ENCODE data around the gene RNASE4. TPM values are rescaled to one million over a fixed set of nuclear protein-coding genes. Genes with fewer than 3 reads are reported as not detected.
A peak's percentile ranks its signal among the peaks of the same experiment; 100 is the strongest.

The RNASE4 gene
- total RNA-seq, 1 donor from 2014 or later = 1.7 TPM

GRCh38 chr14:20690848-20691640, 6.7 kb downstream of the RNASE4 start:
- no peak for DNase-seq
- no peak overlapping the region for H3K4me3 Mint-ChIP-seq (ENCODE audit: unreplicated experiment)
- peak; percentile 74 for TF ChIP-seq CTCF (IDR thresholded peaks at IDR 0.05; ENCODE audit: partially characterized antibody, unreplicated experiment)

GRCh38 chr14:20692116-20692751, 7.9 kb downstream of the RNASE4 start:
- DNase-seq = no peak
- Mint-ChIP-seq H3K9me3 (ENCODE audit: unreplicated experiment) (no peaks in the 10 kb centered on the region), H3K4me1 (ENCODE audit: low read depth, unreplicated experiment) (no peaks in the 10 kb centered on the region), H3K4me3 (ENCODE audit: unreplicated experiment) (no peak overlapping the region), H3K27ac (ENCODE audit: unreplicated experiment) (no peak overlapping the region), H3K27me3 (ENCODE audit: unreplicated experiment) (no peaks in the 10 kb centered on the region), H3K36me3 (ENCODE audit: unreplicated experiment) (no peaks in the 10 kb centered on the region)
- TF ChIP-seq CTCF (IDR thresholded peaks at IDR 0.05; ENCODE audit: partially characterized antibody, unreplicated experiment) = no peak

More at GRCh38 chr14:20690848-20691640, 6.7 kb downstream of the RNASE4 start:
- no peaks in the 10 kb centered on the region for H3K9me3 Mint-ChIP-seq (ENCODE audit: unreplicated experiment)
- no peaks in the 10 kb centered on the region for H3K4me1 Mint-ChIP-seq (ENCODE audit: low read depth, unreplicated experiment)
- H3K27ac Mint-ChIP-seq (ENCODE audit: unreplicated experiment) = no peak overlapping the region
- no peaks in the 10 kb centered on the region for H3K27me3 Mint-ChIP-seq (ENCODE audit: unreplicated experiment)
- no peaks in the 10 kb centered on the region for H3K36me3 Mint-ChIP-seq (ENCODE audit: unreplicated experiment)

GRCh38 chr14:20696764-20697163, 12.4 kb downstream of the RNASE4 start:
- Mint-ChIP-seq H3K4me1 (ENCODE audit: low read depth, unreplicated experiment) (no peaks in the 10 kb centered on the region), H3K27ac (ENCODE audit: unreplicated experiment) (no peak overlapping the region), H3K36me3 (ENCODE audit: unreplicated experiment) (no peaks in the 10 kb centered on the region), H3K27me3 (ENCODE audit: unreplicated experiment) (peaks cover 3% of the 10 kb centered on the region), H3K4me3 (ENCODE audit: unreplicated experiment) (no peak overlapping the region), H3K9me3 (ENCODE audit: unreplicated experiment) (no peaks in the 10 kb centered on the region)
- no peak for TF ChIP-seq CTCF (IDR thresholded peaks at IDR 0.05; ENCODE audit: partially characterized antibody, unreplicated experiment)
- no peak for DNase-seq

GRCh38 chr14:20697273-20698017, 13.1 kb downstream of the RNASE4 start:
- no peaks in the 10 kb centered on the region for H3K36me3 Mint-ChIP-seq (ENCODE audit: unreplicated experiment)
- H3K4me1 Mint-ChIP-seq (ENCODE audit: low read depth, unreplicated experiment) = no peaks in the 10 kb centered on the region
- no peaks in the 10 kb centered on the region for H3K9me3 Mint-ChIP-seq (ENCODE audit: unreplicated experiment)
- no peak overlapping the region for H3K4me3 Mint-ChIP-seq (ENCODE audit: unreplicated experiment)
- TF ChIP-seq CTCF (IDR thresholded peaks at IDR 0.05; ENCODE audit: partially characterized antibody, unreplicated experiment) = peak; percentile 58
- H3K27ac Mint-ChIP-seq (ENCODE audit: unreplicated experiment) = no peak overlapping the region
- peaks cover 3% of the 10 kb centered on the region for H3K27me3 Mint-ChIP-seq (ENCODE audit: unreplicated experiment)
- peak; percentile 79 for DNase-seq
